Activated CD4-positive, alpha-beta memory T cell treated with anti-CD3 and anti-CD28 coated beads for 36 hours (primary cell): ENCODE data around the gene RPP38. TPM values are rescaled to one million over a fixed set of nuclear protein-coding genes. Genes with fewer than 3 reads are reported as not detected.

Experiments
- CTCF ChIA-PET: fragments of 350-600 bp; sonication (Branson Sonifier 250); formaldehyde crosslinking; loops from one replicate; lab custom pipeline; 2021; ENCODE audit warnings: antibody characterized with exemption, inconsistent platforms; lab: Charles Lee
- POLR2A ChIA-PET: fragments of 350-600 bp; sonication (Branson Sonifier 250); formaldehyde crosslinking; loops from one replicate; lab custom pipeline; 2021; ENCODE audit warnings: antibody characterized with exemption; lab: Charles Lee
- DNase-seq: peaks from one replicate; pipeline ENCODE4 v3.0.0-alpha.2; 2020
- H3K27ac Mint-ChIP-seq: one replicate; pipeline ENCODE4 v1.8.0; 2021; ENCODE audit warnings: mixed read lengths
- H3K27me3 Mint-ChIP-seq: one replicate; pipeline ENCODE4 v1.8.0; 2021; ENCODE audit warnings: mixed read lengths
- H3K36me3 Mint-ChIP-seq: one replicate; pipeline ENCODE4 v1.8.0; 2021; ENCODE audit warnings: mixed read lengths
- H3K4me1 Mint-ChIP-seq: one replicate; pipeline ENCODE4 v1.8.0; 2021; ENCODE audit warnings: low read depth, mixed read lengths
- H3K4me3 Mint-ChIP-seq: one replicate; pipeline ENCODE4 v1.8.0; 2021; ENCODE audit warnings: mild to moderate bottlenecking, mixed read lengths
- H3K9me3 Mint-ChIP-seq: one replicate; pipeline ENCODE4 v1.8.0; 2021; ENCODE audit warnings: mixed read lengths
- intact Hi-C: fragments of 100-400 bp; cut with micrococcal nuclease; formaldehyde crosslinking; loops from one replicate; pipeline ENCODE4 v1.15.1; 2023
- total RNA-seq, 2 experiments: library from RNA; stranded (reverse); gene quantifications; one replicate each; pipeline ENCODE4 v1.2.3, GENCODE V29; 2021

RPP38 gene
- total RNA-seq, 2 experiments from 2014 or later: 18.3 to 19.2 TPM

DNA sequence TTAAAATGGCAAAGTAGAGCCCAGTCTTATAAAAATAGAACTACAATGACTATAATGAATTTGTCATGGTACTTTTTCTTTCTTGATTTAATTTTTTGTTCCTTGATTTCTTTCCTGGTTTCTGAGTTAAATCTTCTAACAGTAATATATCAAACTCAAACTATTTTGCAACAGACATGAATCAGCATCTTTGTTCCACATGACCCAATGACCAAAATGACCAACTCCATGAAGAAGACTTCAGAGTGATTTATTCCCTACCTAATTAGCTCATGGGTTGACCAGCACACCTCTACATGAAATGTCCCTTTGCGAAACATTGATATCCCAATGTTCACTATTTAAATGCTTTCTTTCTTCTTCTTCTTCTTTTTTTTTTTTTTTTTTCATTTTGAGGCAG lies 40.5 kb downstream of the RPP38 start:
- CTCF ChIA-PET: interaction anchor here (0.8 to 0.9 kb wide), 2 partner anchors 31 to 33 kb away, joined by 3 read pairs; no protein-coding TSS in a partner anchor
- no peak for DNase-seq
- Mint-ChIP-seq H3K36me3 (peaks cover 31% of the 10 kb centered on the region), H3K4me3 (no peak overlapping the region), H3K27me3 (no peaks in the 10 kb centered on the region), H3K9me3 (no peaks in the 10 kb centered on the region), H3K27ac (no peak overlapping the region), H3K4me1 (peaks cover 23% of the 10 kb centered on the region)
- intact Hi-C loops: no loop called here
- POLR2A ChIA-PET: interaction anchor here (0.5 to 1.6 kb wide), 2 partner anchors 14 to 77 kb away, joined by 3 to 9 read pairs; no protein-coding TSS in a partner anchor

- no peak overlapping the region for H3K27ac Mint-ChIP-seq
- H3K36me3 Mint-ChIP-seq: peaks cover 12% of the 10 kb centered on the region
- ChIA-PET CTCF (interaction anchor here (0.7 kb wide), 1 partner anchor 14 kb away, joined by 3 read pairs; no protein-coding TSS in a partner anchor), POLR2A (interaction anchor here (2.6 kb wide), 1 partner anchor 17 kb away, joined by 15 read pairs; no protein-coding TSS in a partner anchor)
- H3K4me3 Mint-ChIP-seq: no peak overlapping the region
- H3K9me3 Mint-ChIP-seq: no peaks in the 10 kb centered on the region
- peaks cover 38% of the 10 kb centered on the region for H3K4me1 Mint-ChIP-seq
- intact Hi-C loops: loop anchor here (1.0 kb wide), 2 partner anchors 17 to 27 kb away; no protein-coding TSS in a partner anchor
- H3K27me3 Mint-ChIP-seq: no peaks in the 10 kb centered on the region
- DNase-seq: no peak
Observed at GRCh38 chr10:15140698-15141097, 43.5 kb downstream of the RPP38 start.

DNA sequence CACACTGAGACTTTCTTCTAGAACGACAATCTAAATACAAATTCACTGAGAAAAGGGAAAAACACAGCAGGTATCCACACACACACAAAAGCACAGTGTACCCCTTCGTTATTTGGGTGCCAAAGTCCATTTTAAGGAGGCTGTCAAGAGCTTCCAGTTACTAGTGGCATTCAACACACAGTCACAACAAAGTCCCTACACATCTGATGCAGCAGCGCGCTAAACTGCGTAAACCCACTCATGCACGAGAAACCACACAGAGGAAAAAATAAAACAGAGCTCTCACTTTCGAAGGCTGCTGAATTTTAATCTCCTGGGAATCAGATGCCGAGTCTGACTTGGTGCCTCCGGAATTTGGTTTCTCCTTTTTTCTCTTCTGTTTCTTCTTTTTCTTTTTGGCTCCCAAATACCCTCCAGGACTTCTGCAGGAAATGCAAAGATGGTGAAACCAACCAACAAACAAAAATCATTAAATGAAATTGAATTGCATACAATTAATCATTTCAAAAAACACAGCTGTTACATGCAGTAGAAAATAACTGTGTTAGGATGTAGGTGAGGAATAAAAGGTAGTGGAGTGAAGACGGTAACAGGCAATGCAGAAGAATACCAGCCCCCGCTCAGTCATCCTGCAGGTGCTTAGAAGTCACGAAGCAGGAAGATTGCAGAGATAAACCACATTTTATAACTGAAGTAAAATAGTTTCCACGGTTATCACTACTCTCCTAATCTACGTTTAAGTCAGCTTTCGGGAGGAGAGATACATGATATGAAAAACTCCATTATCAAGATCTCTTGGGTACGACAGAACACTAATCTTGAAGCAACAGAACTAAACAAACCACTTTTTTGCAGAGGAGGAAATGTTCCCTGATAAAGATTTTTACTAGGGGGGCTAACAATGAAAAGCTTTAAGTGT lies 44.2 kb downstream of the RPP38 start:
- Mint-ChIP-seq H3K9me3 (no peaks in the 10 kb centered on the region), H3K36me3 (peaks cover 12% of the 10 kb centered on the region), H3K27ac (peak overlapping the region; percentile 35), H3K27me3 (no peaks in the 10 kb centered on the region), H3K4me1 (peaks cover 45% of the 10 kb centered on the region), H3K4me3 (peak overlapping the region; percentile 33)
- ChIA-PET CTCF (interaction anchor here (0.7 to 1.3 kb wide), 4 partner anchors 15 to 35 kb away, joined by 3 to 4 read pairs (median 4); no protein-coding TSS in a partner anchor), POLR2A (interaction anchor here (0.5 to 2.6 kb wide), 3 partner anchors 18 to 70 kb away, joined by 3 to 15 read pairs (median 3); no protein-coding TSS in a partner anchor)
- intact Hi-C loops: loop anchor here (1.0 kb wide), 2 partner anchors 18 to 26 kb away; no protein-coding TSS in a partner anchor
- DNase-seq: peak; percentile 51

DNA sequence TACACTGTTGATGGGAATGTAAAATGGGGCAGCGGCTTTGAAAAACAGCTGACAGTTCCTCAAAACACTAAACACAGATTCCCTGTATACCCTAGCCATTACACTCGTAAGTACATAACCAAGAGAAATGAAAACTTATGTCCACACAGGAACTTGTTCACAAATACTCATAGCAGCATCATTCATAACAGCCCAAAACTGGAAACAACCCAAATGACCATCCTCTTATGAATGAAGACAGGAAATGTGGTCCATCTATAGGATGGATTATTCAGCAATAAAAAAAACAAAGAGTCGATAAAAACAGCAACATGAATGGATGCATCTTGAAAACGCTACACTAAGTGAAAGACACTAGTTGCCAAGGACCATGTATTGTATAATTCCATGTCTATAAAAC lies 47.6 kb downstream of the RPP38 start:
- no peak for DNase-seq
- no peak overlapping the region for H3K27ac Mint-ChIP-seq
- ChIA-PET POLR2A (no interaction called here), CTCF (no interaction called here)
- H3K4me3 Mint-ChIP-seq: no peak overlapping the region
- intact Hi-C loops: no loop called here
- peaks cover under 1% of the 10 kb centered on the region for H3K9me3 Mint-ChIP-seq
- no peaks in the 10 kb centered on the region for H3K27me3 Mint-ChIP-seq
- peaks cover 54% of the 10 kb centered on the region for H3K4me1 Mint-ChIP-seq
- peaks cover 5% of the 10 kb centered on the region for H3K36me3 Mint-ChIP-seq

DNA sequence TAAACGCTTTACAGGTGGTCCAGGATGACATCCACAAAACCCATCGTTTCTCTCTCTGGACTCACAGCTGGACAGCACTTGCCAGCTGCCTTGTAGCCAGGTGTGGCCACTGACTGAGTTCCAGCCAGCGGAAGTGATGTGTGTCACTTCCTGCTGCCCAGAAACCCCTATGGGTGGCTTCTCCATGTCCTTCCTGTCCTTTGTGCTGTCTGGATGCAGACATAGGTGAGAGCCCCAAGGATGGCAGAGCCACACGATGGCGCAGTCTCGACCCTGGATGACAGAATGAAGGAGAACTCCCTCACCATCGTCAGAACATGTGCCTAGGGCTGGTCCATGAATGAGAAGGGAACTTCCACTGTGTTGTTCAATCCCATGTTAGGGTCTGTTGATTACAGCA lies 49.2 kb downstream of the RPP38 start:
- intact Hi-C loops: no loop called here
- Mint-ChIP-seq H3K27me3 (no peaks in the 10 kb centered on the region), H3K36me3 (peaks cover 3% of the 10 kb centered on the region), H3K4me3 (no peak overlapping the region), H3K4me1 (peaks cover 43% of the 10 kb centered on the region), H3K9me3 (peaks cover 2% of the 10 kb centered on the region), H3K27ac (no peak overlapping the region)
- POLR2A ChIA-PET: no interaction called here
- CTCF ChIA-PET: no interaction called here
- DNase-seq: no peak

DNA sequence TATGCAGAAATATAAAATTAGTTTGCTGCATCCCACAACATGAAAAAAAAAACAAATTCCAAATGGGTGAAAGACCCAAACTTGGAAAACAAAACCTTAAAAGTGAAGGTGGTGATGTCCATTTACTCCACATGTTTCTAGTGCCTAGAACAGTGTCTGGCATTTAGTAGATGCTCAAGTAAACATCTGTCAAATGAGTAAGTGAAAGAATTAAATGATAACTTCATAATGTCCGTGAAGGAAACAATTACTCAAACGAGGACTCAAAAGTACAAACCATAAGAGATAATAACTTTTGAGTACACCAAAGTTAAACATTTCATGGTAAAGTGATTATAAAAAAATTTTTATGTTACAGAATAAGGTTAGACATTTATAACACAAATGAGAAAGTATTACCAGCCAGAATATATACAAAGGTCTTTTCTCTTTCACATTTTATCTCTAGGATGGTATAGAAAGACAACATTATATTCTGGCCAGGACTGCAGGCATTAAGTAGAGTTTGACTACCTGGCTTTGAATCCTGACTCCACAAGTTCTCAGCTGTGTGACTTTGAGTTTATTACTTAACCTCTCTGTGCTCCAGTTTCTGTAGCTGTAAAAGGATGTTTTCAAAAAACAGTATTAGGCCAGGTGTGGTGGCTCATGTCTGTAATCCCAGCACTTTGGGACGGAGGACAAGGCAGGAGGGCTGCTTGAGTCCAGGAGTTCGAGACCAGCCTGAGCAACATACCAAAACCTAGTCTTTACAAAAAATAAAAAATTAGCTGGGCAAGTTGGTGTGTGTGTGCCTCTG lies 50.6 kb downstream of the RPP38 start:
- H3K4me1 Mint-ChIP-seq: peaks cover 29% of the 10 kb centered on the region

DNA sequence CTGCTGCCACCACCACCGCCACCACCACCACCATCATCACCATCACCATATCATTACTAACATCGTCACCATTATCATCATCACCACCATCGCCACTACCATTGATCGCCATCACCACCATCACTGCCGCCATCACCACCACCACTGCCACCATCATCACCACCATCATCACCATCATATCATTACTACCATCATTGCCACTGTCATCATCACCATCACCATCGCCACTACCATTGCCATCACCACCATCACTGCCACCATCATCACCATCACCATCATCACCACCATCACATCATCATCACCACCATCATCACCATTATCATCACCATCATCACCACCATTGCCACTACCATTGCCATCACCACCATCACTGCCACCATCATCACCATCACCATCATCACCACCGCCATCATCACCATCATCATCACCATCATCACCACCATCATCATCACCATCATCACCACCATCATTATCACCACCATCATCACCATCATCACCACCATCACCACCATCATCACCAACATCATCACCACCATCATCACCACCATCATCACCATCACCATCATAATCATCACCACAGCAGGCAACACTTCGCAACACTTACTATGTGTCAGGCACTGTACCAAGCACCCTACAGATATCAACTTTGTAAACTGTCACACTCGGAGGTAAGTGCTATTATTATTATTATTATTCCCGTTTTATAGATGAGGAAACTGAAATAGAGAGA lies 52.1 kb downstream of the RPP38 start:
- POLR2A ChIA-PET: no interaction called here

More for the DNA sequence above, 50.6 kb downstream of the RPP38 start:
- ChIA-PET CTCF (interaction anchor here (1.7 kb wide), 1 partner anchor 21 kb away, joined by 3 read pairs; the partner anchor contains the start of gene NMT2), POLR2A (no interaction called here)
- Mint-ChIP-seq H3K4me3 (no peak overlapping the region), H3K36me3 (peaks cover 3% of the 10 kb centered on the region), H3K27ac (no peak overlapping the region), H3K27me3 (no peaks in the 10 kb centered on the region), H3K9me3 (peaks cover 2% of the 10 kb centered on the region)
- intact Hi-C loops: no loop called here
- DNase-seq: no peak

GRCh38 chr10:15150563-15150962 lies 53.4 kb downstream of the RPP38 start:
- Mint-ChIP-seq H3K27ac (no peak overlapping the region), H3K27me3 (no peaks in the 10 kb centered on the region), H3K36me3 (peaks cover 7% of the 10 kb centered on the region), H3K4me3 (no peak overlapping the region), H3K4me1 (peaks cover 21% of the 10 kb centered on the region), H3K9me3 (peaks cover 2% of the 10 kb centered on the region)
- POLR2A ChIA-PET: no interaction called here
- CTCF ChIA-PET: interaction anchor here (0.7 kb wide), 1 partner anchor 19 kb away, joined by 3 read pairs; no protein-coding TSS in a partner anchor
- DNase-seq: no peak
- intact Hi-C loops: no loop called here

More for the DNA sequence above, 52.1 kb downstream of the RPP38 start:
- DNase-seq: no peak
- Mint-ChIP-seq H3K4me1 (peaks cover 25% of the 10 kb centered on the region), H3K27ac (no peak overlapping the region), H3K4me3 (no peak overlapping the region), H3K36me3 (peaks cover 6% of the 10 kb centered on the region), H3K27me3 (no peaks in the 10 kb centered on the region), H3K9me3 (peaks cover 2% of the 10 kb centered on the region)
- CTCF ChIA-PET: no interaction called here
- intact Hi-C loops: no loop called here

GRCh38 chr10:15152556-15152955 lies 55.4 kb downstream of the RPP38 start:
- Mint-ChIP-seq H3K9me3 (peaks cover 2% of the 10 kb centered on the region), H3K27ac (no peak overlapping the region), H3K27me3 (no peaks in the 10 kb centered on the region), H3K36me3 (peaks cover 7% of the 10 kb centered on the region), H3K4me3 (no peak overlapping the region), H3K4me1 (peaks cover 14% of the 10 kb centered on the region)
- POLR2A ChIA-PET: interaction anchor here (0.6 kb wide), 1 partner anchor 10 kb away, joined by 3 read pairs; no protein-coding TSS in a partner anchor
- intact Hi-C loops: no loop called here
- DNase-seq: no peak
- CTCF ChIA-PET: interaction anchor here (0.8 kb wide), 1 partner anchor 17 kb away, joined by 3 read pairs; no protein-coding TSS in a partner anchor
